ENCODE measurements around the gene PCGF3.

Gene PCGF3

DNA sequence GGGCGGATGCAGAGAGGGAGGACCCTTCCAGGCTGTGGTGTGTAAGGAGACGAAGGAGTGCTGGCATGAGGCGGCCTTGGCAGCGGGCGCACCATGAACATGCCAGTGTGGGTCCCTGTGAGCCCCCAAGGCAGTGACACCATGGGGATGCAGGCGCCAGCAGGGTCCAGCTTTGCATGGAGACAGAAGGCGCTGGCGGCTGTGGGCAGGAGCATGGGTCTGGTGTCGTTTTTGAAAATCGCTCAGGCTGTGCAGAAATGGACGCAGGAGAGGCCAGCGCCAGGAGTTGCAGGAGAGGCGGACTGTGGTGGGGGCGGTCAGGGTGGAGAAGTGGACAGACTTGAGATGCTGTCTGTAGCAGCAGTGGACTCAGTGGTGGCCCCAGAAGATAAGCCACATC lies 56.1 kb downstream of the PCGF3 start:
- peaks cover 37% of the 10 kb centered on the region for H3K36me3 ChIP-seq (ENCODE audit: control insufficient read depth, low read depth, low read length)
- H3K9me3 ChIP-seq (ENCODE audit: control insufficient read depth, low read depth, low read length) = no peaks in the 10 kb centered on the region
- H3K27me3 ChIP-seq (ENCODE audit: control insufficient read depth, insufficient read depth, low read length) = no peaks in the 10 kb centered on the region
- no peaks in the 10 kb centered on the region for H3K4me1 ChIP-seq (ENCODE audit: control insufficient read depth, low read depth, low read length)
- H3K9ac ChIP-seq (ENCODE audit: low read length) = no peak overlapping the region
- no peak overlapping the region for H3K27ac ChIP-seq (ENCODE audit: low read length)
- no peak overlapping the region for H3K4me3 ChIP-seq (ENCODE audit: low read length)

GRCh38 chr4:762211-763190 lies 56.9 kb downstream of the PCGF3 start:
- Histone ChIP-seq H3K9ac (ENCODE audit: low read length) (no peak overlapping the region), H3K36me3 (ENCODE audit: control insufficient read depth, low read depth, low read length) (peaks cover 36% of the 10 kb centered on the region), H3K4me3 (ENCODE audit: low read length) (no peak overlapping the region), H3K27ac (ENCODE audit: low read length) (no peak overlapping the region), H3K27me3 (ENCODE audit: control insufficient read depth, insufficient read depth, low read length) (no peaks in the 10 kb centered on the region), H3K4me1 (ENCODE audit: control insufficient read depth, low read depth, low read length) (no peaks in the 10 kb centered on the region), H3K9me3 (ENCODE audit: control insufficient read depth, low read depth, low read length) (no peaks in the 10 kb centered on the region)

GRCh38 chr4:763191-763810 lies 57.7 kb downstream of the PCGF3 start:
- Histone ChIP-seq H3K4me3 (ENCODE audit: low read length) (no peak overlapping the region), H3K4me1 (ENCODE audit: control insufficient read depth, low read depth, low read length) (no peaks in the 10 kb centered on the region), H3K27ac (ENCODE audit: low read length) (no peak overlapping the region), H3K9me3 (ENCODE audit: control insufficient read depth, low read depth, low read length) (no peaks in the 10 kb centered on the region), H3K27me3 (ENCODE audit: control insufficient read depth, insufficient read depth, low read length) (no peaks in the 10 kb centered on the region), H3K36me3 (ENCODE audit: control insufficient read depth, low read depth, low read length) (peaks cover 44% of the 10 kb centered on the region), H3K9ac (ENCODE audit: low read length) (no peak overlapping the region)

DNA sequence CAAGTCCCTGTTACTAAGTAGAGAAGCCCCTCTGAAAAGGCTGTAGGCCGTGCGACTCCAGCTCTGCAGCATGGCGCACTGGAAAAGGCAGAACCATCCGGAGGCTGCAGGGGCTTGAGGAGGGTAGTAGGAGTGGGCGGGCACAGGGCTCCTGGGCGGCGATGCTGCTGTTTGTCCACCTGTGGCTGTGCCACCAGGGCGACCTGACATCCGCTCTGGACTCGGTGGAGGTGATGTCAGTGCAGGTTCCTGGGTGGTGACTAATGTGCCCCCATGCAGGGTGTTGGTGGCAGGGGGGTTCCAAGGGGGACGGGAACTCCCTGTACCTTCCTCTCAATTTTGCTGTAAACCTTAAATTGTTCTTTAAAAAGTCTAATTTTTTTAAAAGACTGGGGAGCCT lies 58.3 kb downstream of the PCGF3 start:
- Histone ChIP-seq H3K27ac (ENCODE audit: low read length) (no peak overlapping the region), H3K9ac (ENCODE audit: low read length) (no peak overlapping the region), H3K27me3 (ENCODE audit: control insufficient read depth, insufficient read depth, low read length) (no peaks in the 10 kb centered on the region), H3K4me3 (ENCODE audit: low read length) (no peak overlapping the region), H3K4me1 (ENCODE audit: control insufficient read depth, low read depth, low read length) (no peaks in the 10 kb centered on the region), H3K36me3 (ENCODE audit: control insufficient read depth, low read depth, low read length) (peaks cover 45% of the 10 kb centered on the region), H3K9me3 (ENCODE audit: control insufficient read depth, low read depth, low read length) (no peaks in the 10 kb centered on the region)

DNA sequence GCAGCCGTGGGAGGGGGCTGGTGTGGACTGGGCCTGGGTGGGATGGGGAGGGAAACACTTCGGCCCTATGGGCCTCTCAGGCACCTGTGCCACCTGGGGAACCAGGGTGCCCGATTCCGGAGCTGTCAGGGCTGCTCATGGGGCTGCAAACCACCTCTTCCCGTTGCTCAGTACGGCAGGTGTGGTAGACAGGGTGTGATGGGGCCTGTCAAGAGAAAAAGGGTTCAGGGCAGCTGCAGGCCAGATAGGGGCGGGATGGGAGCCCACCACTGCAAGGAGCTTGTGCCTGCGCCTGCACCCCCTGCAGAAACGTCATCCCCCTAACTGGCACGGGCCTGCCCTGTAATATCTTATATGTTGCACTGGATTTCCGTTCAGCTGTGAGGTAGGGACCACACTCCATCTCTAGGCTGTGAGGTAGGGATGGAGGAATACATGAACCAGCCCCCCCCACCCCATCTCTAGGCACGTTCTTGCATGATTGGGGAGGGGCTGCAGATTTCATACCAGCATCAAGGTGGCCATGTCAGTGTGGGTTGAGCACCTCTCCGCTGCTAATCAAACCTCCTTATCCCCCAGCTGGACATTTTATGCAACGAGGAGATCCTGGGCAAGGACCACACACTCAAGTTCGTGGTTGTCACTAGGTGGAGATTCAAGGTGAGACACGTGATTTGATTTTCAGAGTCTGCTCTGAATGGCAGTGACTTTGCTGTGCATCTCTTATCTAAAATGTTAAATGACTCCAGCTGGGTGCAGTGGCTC lies 59.0 kb downstream of the PCGF3 start:
- Histone ChIP-seq H3K36me3 (ENCODE audit: control insufficient read depth, low read depth, low read length) (peaks cover 49% of the 10 kb centered on the region), H3K9me3 (ENCODE audit: control insufficient read depth, low read depth, low read length) (no peaks in the 10 kb centered on the region), H3K9ac (ENCODE audit: low read length) (no peak overlapping the region), H3K4me1 (ENCODE audit: control insufficient read depth, low read depth, low read length) (no peaks in the 10 kb centered on the region), H3K4me3 (ENCODE audit: low read length) (no peak overlapping the region), H3K27ac (ENCODE audit: low read length) (no peak overlapping the region), H3K27me3 (ENCODE audit: control insufficient read depth, insufficient read depth, low read length) (no peaks in the 10 kb centered on the region)

- no peak overlapping the region for H3K9ac ChIP-seq (ENCODE audit: low read length)
- H3K4me3 ChIP-seq (ENCODE audit: low read length) = no peak overlapping the region
- H3K27me3 ChIP-seq (ENCODE audit: control insufficient read depth, insufficient read depth, low read length) = no peaks in the 10 kb centered on the region
- peaks cover 45% of the 10 kb centered on the region for H3K36me3 ChIP-seq (ENCODE audit: control insufficient read depth, low read depth, low read length)
- H3K4me1 ChIP-seq (ENCODE audit: control insufficient read depth, low read depth, low read length) = no peaks in the 10 kb centered on the region
- no peak overlapping the region for H3K27ac ChIP-seq (ENCODE audit: low read length)
- H3K9me3 ChIP-seq (ENCODE audit: control insufficient read depth, low read depth, low read length) = no peaks in the 10 kb centered on the region
These were observed 60.5 kb downstream of the PCGF3 start for GRCh38 chr4:766152-766515.

DNA sequence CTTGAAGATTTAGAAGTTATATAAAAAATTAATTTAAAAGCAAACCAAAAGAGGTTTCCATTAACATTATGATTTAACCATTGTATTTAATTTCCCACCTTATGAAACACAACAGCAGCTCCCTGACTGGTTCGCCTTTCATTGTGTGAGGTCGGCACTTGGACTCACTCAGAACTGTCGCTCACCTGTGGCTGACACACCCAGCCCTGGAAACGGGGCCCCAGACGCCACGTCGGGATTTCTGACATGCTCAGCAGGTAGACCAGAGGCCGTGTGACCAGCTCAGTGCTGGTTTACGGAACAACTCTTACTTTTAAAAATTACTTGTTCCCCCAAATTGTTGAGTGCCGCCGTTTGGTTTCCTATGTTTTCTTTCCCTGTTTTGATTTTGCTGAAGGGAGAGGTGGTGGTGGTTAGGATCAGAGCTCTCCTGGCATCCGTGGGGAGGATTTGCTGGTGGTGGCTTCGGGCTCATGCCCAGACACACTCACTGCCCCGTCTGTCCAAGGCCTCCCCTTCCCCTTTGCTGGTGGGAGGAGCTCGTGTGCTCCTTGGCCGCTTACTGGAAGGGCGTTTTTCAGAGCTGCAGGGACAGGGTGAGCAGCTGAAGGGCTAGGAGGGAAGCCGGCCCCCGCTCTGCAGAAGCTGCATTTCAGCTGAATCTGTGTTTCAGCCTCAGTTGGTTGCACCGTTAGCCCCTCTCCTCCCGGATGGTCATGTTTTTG lies 61.1 kb downstream of the PCGF3 start:
- H3K4me3 ChIP-seq (ENCODE audit: low read length) = no peak overlapping the region
- H3K36me3 ChIP-seq (ENCODE audit: control insufficient read depth, low read depth, low read length) = peaks cover 43% of the 10 kb centered on the region
- H3K9ac ChIP-seq (ENCODE audit: low read length) = no peak overlapping the region
- no peaks in the 10 kb centered on the region for H3K9me3 ChIP-seq (ENCODE audit: control insufficient read depth, low read depth, low read length)
- no peaks in the 10 kb centered on the region for H3K4me1 ChIP-seq (ENCODE audit: control insufficient read depth, low read depth, low read length)
- no peak overlapping the region for H3K27ac ChIP-seq (ENCODE audit: low read length)
- no peaks in the 10 kb centered on the region for H3K27me3 ChIP-seq (ENCODE audit: control insufficient read depth, insufficient read depth, low read length)

DNA sequence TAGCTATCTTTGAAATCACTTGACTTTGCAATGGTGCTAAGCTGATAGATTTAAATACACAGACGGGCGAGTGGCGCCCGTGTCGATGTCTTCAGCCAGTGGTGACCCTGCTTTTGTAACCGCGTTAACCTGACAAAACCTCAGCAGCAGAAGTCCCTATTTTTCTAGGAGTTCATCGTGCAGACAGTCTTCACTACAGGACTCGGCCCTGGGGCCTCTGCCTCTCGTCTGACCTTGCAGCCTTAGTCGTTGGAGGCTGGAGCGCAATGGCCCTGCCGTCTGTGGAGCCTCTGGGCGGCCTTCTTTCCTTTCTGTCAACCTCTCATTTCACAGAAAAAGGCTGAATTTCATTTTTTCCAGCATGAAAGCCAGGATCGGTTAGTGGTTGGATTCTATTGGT lies 62.4 kb downstream of the PCGF3 start:
- Histone ChIP-seq H3K27me3 (ENCODE audit: control insufficient read depth, insufficient read depth, low read length) (no peaks in the 10 kb centered on the region), H3K9me3 (ENCODE audit: control insufficient read depth, low read depth, low read length) (no peaks in the 10 kb centered on the region), H3K36me3 (ENCODE audit: control insufficient read depth, low read depth, low read length) (peaks cover 44% of the 10 kb centered on the region), H3K4me1 (ENCODE audit: control insufficient read depth, low read depth, low read length) (no peaks in the 10 kb centered on the region), H3K9ac (ENCODE audit: low read length) (no peak overlapping the region), H3K27ac (ENCODE audit: low read length) (no peak overlapping the region), H3K4me3 (ENCODE audit: low read length) (no peak overlapping the region)

- Histone ChIP-seq H3K9ac (ENCODE audit: low read length) (no peak overlapping the region), H3K9me3 (ENCODE audit: control insufficient read depth, low read depth, low read length) (no peaks in the 10 kb centered on the region), H3K36me3 (ENCODE audit: control insufficient read depth, low read depth, low read length) (peaks cover 37% of the 10 kb centered on the region), H3K27me3 (ENCODE audit: control insufficient read depth, insufficient read depth, low read length) (no peaks in the 10 kb centered on the region), H3K4me3 (ENCODE audit: low read length) (no peak overlapping the region), H3K27ac (ENCODE audit: low read length) (no peak overlapping the region), H3K4me1 (ENCODE audit: control insufficient read depth, low read depth, low read length) (no peaks in the 10 kb centered on the region)
These were observed 63.4 kb downstream of the PCGF3 start for GRCh38 chr4:768995-769394.

DNA sequence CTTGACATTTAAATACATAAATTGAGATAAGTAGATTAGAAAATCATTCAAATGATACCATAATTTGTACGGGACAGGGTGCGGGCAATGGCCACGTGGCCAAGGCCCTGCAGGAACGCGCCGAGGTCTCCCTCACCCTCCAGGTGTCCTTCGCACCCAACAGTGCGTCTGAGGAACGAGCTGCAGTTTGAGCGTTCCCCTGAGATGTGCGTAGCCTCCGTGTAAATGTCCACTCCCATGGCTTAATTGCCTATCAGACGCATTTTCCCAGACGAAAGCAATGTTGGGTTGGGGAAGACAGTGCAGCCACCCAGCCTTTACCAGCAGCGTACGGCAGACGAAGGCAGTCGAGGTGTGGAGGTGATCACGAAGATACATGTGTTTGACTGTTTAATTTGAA lies 63.9 kb downstream of the PCGF3 start:
- no peak overlapping the region for H3K9ac ChIP-seq (ENCODE audit: low read length)
- no peaks in the 10 kb centered on the region for H3K4me1 ChIP-seq (ENCODE audit: control insufficient read depth, low read depth, low read length)
- no peaks in the 10 kb centered on the region for H3K27me3 ChIP-seq (ENCODE audit: control insufficient read depth, insufficient read depth, low read length)
- H3K9me3 ChIP-seq (ENCODE audit: control insufficient read depth, low read depth, low read length) = no peaks in the 10 kb centered on the region
- H3K36me3 ChIP-seq (ENCODE audit: control insufficient read depth, low read depth, low read length) = peaks cover 37% of the 10 kb centered on the region
- H3K4me3 ChIP-seq (ENCODE audit: low read length) = no peak overlapping the region
- H3K27ac ChIP-seq (ENCODE audit: low read length) = no peak overlapping the region

- no peak overlapping the region for H3K9ac ChIP-seq (ENCODE audit: low read length)
- no peaks in the 10 kb centered on the region for H3K9me3 ChIP-seq (ENCODE audit: control insufficient read depth, low read depth, low read length)
- H3K4me1 ChIP-seq (ENCODE audit: control insufficient read depth, low read depth, low read length) = no peaks in the 10 kb centered on the region
- no peak overlapping the region for H3K27ac ChIP-seq (ENCODE audit: low read length)
- H3K36me3 ChIP-seq (ENCODE audit: control insufficient read depth, low read depth, low read length) = peaks cover 37% of the 10 kb centered on the region
- no peaks in the 10 kb centered on the region for H3K27me3 ChIP-seq (ENCODE audit: control insufficient read depth, insufficient read depth, low read length)
- no peak overlapping the region for H3K4me3 ChIP-seq (ENCODE audit: low read length)
These were observed 64.4 kb downstream of the PCGF3 start for GRCh38 chr4:770022-770421.
